Neuronal stem cell (in vitro differentiated cells): Measurements from ENCODE around the gene MKLN1.

Source experiments
- DNase-seq: peaks from one replicate; pipeline ENCODE4 v3.0.0-alpha.2; 2013; ENCODE audit warnings: low spot score
- H2AFZ ChIP-seq: one replicate; pipeline ENCODE4 v1.6.1; 2013; ENCODE audit warnings: mild to moderate bottlenecking, low read length, inconsistent platforms
- H2AK5ac ChIP-seq: 2 replicates; pipeline ENCODE4 v1.6.1; 2013; ENCODE audit warnings: low read depth, mild to moderate bottlenecking, inconsistent platforms, low read length, moderate library complexity, mixed read lengths
- H2BK120ac ChIP-seq: 2 replicates; pipeline ENCODE4 v1.6.1; 2013; ENCODE audit warnings: low read depth, mild to moderate bottlenecking, inconsistent platforms, low read length, moderate library complexity, mixed read lengths
- H2BK12ac ChIP-seq: one replicate; pipeline ENCODE4 v1.6.1; 2013; ENCODE audit warnings: low read length, inconsistent platforms
- H2BK15ac ChIP-seq: 2 replicates; pipeline ENCODE4 v1.6.1; 2013; ENCODE audit warnings: mild to moderate bottlenecking, low read length, inconsistent platforms, mixed read lengths
- H2BK5ac ChIP-seq: one replicate; pipeline ENCODE4 v1.6.1; 2013; ENCODE audit warnings: inconsistent platforms, mild to moderate bottlenecking, low read length, moderate library complexity
- H3K14ac ChIP-seq: one replicate; pipeline ENCODE4 v1.6.1; 2013; ENCODE audit warnings: low read length, inconsistent platforms
- H3K18ac ChIP-seq: 2 replicates; pipeline ENCODE4 v1.6.1; 2013; ENCODE audit warnings: low read length, inconsistent platforms
- H3K23ac ChIP-seq: 2 replicates; pipeline ENCODE4 v1.6.1; 2013; ENCODE audit warnings: low read depth, mild to moderate bottlenecking, mixed read lengths, low read length, inconsistent platforms; ENCODE audit not compliant: poor library complexity
- H3K27ac ChIP-seq: replicated peaks from 3 replicates; pipeline ENCODE4 v1.5.1; 2013; ENCODE audit warnings: low read length, inconsistent platforms
- H3K27me3 ChIP-seq, 3 experiments: 2 replicates each; pipeline ENCODE4 v1.6.1; 2013; ENCODE audit warnings: low read length in 3 of 3, mild to moderate bottlenecking in 2 of 3, inconsistent platforms in 1 of 3, low read depth in 1 of 3, mixed read lengths in 1 of 3, moderate library complexity in 1 of 3; ENCODE audit not compliant: control insufficient read depth in 3 of 3, insufficient read depth in 3 of 3
- H3K36me3 ChIP-seq, 2 donors: replicated peaks in 1 of 2; 2 replicates each; pipeline ENCODE4 v1.6.1; 2013; ENCODE audit warnings: low read length in 2 of 2; ENCODE audit not compliant: control insufficient read depth in 2 of 2, insufficient read depth in 2 of 2
- H3K4ac ChIP-seq: 2 replicates; pipeline ENCODE4 v1.6.1; 2013; ENCODE audit warnings: inconsistent platforms, mild to moderate bottlenecking, low read length, moderate library complexity
- H3K4me1 ChIP-seq, 2 donors: 1 replicate in 1 of 2; 2 replicates in 1 of 2; pipeline ENCODE4 v1.6.1; 2013; ENCODE audit warnings: low read length in 2 of 2, low read depth in 1 of 2; ENCODE audit not compliant: control insufficient read depth in 2 of 2, insufficient read depth in 1 of 2
- H3K4me2 ChIP-seq: one replicate; pipeline ENCODE4 v1.6.1; 2013; ENCODE audit warnings: mild to moderate bottlenecking, low read length, inconsistent platforms; ENCODE audit not compliant: insufficient read depth, poor library complexity, severe bottlenecking
- H3K4me3 ChIP-seq, 2 donors: 2 replicates each; pipeline ENCODE4 v1.5.1; 2013; ENCODE audit warnings: low read length in 2 of 2, mild to moderate bottlenecking in 2 of 2, inconsistent platforms in 1 of 2, moderate library complexity in 1 of 2
- H3K79me1 ChIP-seq: one replicate; pipeline ENCODE4 v1.6.1; 2013; ENCODE audit warnings: low read depth, mild to moderate bottlenecking, inconsistent platforms, low read length, moderate library complexity
- H3K9ac ChIP-seq: one replicate; pipeline ENCODE4 v1.6.1; 2013; ENCODE audit warnings: mild to moderate bottlenecking, low read depth, low read length, inconsistent platforms; ENCODE audit not compliant: poor library complexity
- H3K9me3 ChIP-seq, 2 donors: replicated peaks in 1 of 2; 2 replicates each; pipeline versions ENCODE3 to v1.6.1; 2013; ENCODE audit warnings: low read length in 2 of 2, mild to moderate bottlenecking in 2 of 2, inconsistent platforms in 1 of 2, low read depth in 1 of 2, mixed read lengths in 1 of 2, moderate library complexity in 1 of 2; ENCODE audit not compliant: control insufficient read depth in 2 of 2, insufficient read depth in 1 of 2
- H4K8ac ChIP-seq: one replicate; pipeline ENCODE4 v1.6.1; 2013; ENCODE audit warnings: low read depth, mild to moderate bottlenecking, inconsistent platforms, low read length, moderate library complexity
- H4K91ac ChIP-seq: one replicate; pipeline ENCODE4 v1.6.1; 2013; ENCODE audit warnings: low read length, low read depth, mild to moderate bottlenecking, inconsistent platforms; ENCODE audit not compliant: poor library complexity
- WGBS, 2 donors: extraction: QIAGEN DNeasy Blood & Tissue Kit; methylation state at CpG; one replicate each; pipeline ENCODE4 v1.1.7; 2013; ENCODE audit warnings: missing lambda C conversion rate in 2 of 2, mixed read lengths in 1 of 2; ENCODE audit not compliant: insufficient read length in 2 of 2, insufficient replicate concordance in 1 of 2; ENCODE audit errors: extremely low coverage in 2 of 2; 5-methylcytosine and 5-hydroxymethylcytosine counted together

MKLN1 gene

DNA sequence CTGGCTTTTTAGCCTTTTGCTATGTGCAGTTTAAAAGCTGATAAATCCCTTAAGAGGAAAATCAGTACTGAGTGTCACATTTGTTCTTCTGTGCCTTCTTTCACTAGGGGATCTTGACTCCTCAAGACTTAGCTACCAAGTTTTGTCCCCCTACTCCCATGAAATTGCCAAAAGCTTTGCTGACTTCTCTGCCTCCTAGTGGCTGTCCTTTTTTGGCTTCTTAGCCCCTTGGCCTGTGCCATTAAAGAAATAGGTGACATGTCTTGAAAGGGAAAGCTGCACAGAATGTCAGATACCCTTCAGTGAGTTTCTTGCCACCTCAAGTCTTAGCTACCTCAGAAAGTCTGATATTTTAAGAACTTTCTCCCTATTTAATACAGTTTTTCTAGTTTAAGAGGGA is 10.5 kb downstream of the MKLN1 start:
- Histone ChIP-seq H3K4me2 (no peak overlapping the region), H3K14ac (no peak overlapping the region), H3K27ac (no peak overlapping the region), H3K18ac (no peak overlapping the region), H2BK15ac (no peak overlapping the region), H3K9me3 (peaks cover 4 to 50% of the 10 kb centered on the region in 2 donors), H2BK120ac (no peak overlapping the region), H3K9ac (no peak overlapping the region), H2AK5ac (no peak overlapping the region), H3K4me1 (no peaks in the 10 kb centered on the region), H3K27me3 (no peaks in the 10 kb centered on the region), H3K23ac (no peak overlapping the region), H2BK5ac (no peak overlapping the region), H4K91ac (no peak overlapping the region), H2AFZ (no peak overlapping the region), H3K79me1 (peaks cover 4% of the 10 kb centered on the region), H3K4me3 (no peak overlapping the region), H4K8ac (no peak overlapping the region), H2BK12ac (no peak overlapping the region), H3K4ac (no peak overlapping the region), H3K36me3 (peaks cover 0 to 11% of the 10 kb centered on the region in 2 donors)
- DNase-seq, result no peak

DNA sequence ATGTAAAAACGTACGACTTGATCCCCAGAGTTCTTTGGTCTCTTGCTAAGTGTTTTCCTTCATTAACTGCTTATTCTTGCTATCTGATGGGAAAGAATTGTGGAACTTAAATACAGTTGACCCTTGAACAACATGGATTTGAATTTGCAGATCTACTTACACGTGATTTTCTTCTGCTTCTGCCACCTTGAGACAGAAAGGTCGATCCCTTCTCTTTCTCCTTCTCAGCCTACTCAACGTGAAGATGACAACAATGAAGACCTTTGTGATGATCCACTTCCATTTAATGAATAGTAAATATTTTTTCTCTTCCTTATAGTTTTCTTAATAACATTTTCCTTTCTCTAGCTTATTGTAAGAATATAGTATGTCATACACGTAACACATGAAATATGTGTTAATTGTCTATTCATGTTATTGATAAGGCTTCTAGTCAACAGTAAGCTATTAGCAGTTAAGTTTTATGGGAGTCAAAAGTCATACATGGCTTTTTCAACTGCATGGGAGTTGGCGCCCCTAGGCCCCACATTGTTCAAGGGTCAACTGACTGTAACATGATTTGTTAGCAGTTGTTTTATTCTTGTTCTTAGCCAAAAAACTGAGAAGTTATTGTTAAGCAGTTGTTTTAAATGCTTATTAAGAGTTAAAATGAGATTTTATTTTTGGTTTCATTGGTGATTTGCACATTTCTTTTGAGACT is 11.2 kb downstream of the MKLN1 start:
- no peak for DNase-seq
- H4K91ac ChIP-seq, result no peak overlapping the region
- peaks cover 4 to 49% of the 10 kb centered on the region in 2 donors for H3K9me3 ChIP-seq
- no CpG with 5 or more reads among the region's 7 CpGs for WGBS, 2 donors
- no peak overlapping the region for H2BK15ac ChIP-seq
- no peak overlapping the region for H2AFZ ChIP-seq
- H3K23ac ChIP-seq, result no peak overlapping the region
- no peak overlapping the region for H3K18ac ChIP-seq
- H2BK12ac ChIP-seq, result no peak overlapping the region
- no peaks in the 10 kb centered on the region for H3K4me1 ChIP-seq
- H3K4me2 ChIP-seq, result no peak overlapping the region
- H3K27me3 ChIP-seq, result no peaks in the 10 kb centered on the region
- H3K4ac ChIP-seq, result no peak overlapping the region
- no peak overlapping the region for H2BK120ac ChIP-seq
- H3K36me3 ChIP-seq, result peaks cover 0 to 9% of the 10 kb centered on the region in 2 donors
- H2BK5ac ChIP-seq, result no peak overlapping the region
- H3K9ac ChIP-seq, result no peak overlapping the region
- H3K14ac ChIP-seq, result no peak overlapping the region
- peaks cover 4% of the 10 kb centered on the region for H3K79me1 ChIP-seq
- H2AK5ac ChIP-seq, result no peak overlapping the region
- H3K27ac ChIP-seq, result no peak overlapping the region
- no peak overlapping the region for H4K8ac ChIP-seq
- H3K4me3 ChIP-seq, result no peak overlapping the region

DNA sequence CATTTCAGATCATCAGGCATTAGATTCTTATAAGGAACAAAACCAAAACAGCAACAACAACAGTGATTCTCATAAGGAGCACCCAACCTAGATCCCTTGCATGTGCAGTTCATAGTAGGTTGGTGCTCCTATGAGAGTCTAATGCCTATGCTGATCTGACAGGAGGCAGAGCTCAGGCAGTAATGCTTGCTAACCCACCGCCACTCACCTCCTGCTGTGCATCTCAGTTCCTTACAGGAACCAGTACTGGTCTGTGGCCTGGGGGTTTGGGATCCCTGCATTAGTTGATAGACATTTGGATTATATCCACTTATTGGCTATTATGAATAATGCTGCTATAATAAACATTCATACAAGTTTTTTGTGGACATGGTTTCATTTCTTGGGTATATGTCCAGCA is 14.0 kb downstream of the MKLN1 start:
- H3K9me3 ChIP-seq, result peaks cover 2 to 35% of the 10 kb centered on the region in 2 donors
- no peak overlapping the region for H4K8ac ChIP-seq
- H2AK5ac ChIP-seq, result no peak overlapping the region
- no peaks in the 10 kb centered on the region for H3K27me3 ChIP-seq
- WGBS, 2 donors, result no CpG with 5 or more reads among the region's 1 CpG
- no peak overlapping the region for H3K9ac ChIP-seq
- no peaks in the 10 kb centered on the region for H3K4me1 ChIP-seq
- no peak for DNase-seq
- H3K4me3 ChIP-seq, result no peak overlapping the region
- H3K23ac ChIP-seq, result no peak overlapping the region
- H2BK120ac ChIP-seq, result no peak overlapping the region
- no peak overlapping the region for H2AFZ ChIP-seq
- H3K18ac ChIP-seq, result no peak overlapping the region
- H3K27ac ChIP-seq, result no peak overlapping the region
- H3K79me1 ChIP-seq, result peaks cover 5% of the 10 kb centered on the region
- no peak overlapping the region for H3K14ac ChIP-seq
- no peak overlapping the region for H3K4ac ChIP-seq
- no peak overlapping the region for H2BK12ac ChIP-seq
- peaks cover 0 to 9% of the 10 kb centered on the region in 2 donors for H3K36me3 ChIP-seq
- no peak overlapping the region for H2BK5ac ChIP-seq
- no peak overlapping the region for H4K91ac ChIP-seq
- no peak overlapping the region for H2BK15ac ChIP-seq
- H3K4me2 ChIP-seq, result no peak overlapping the region

DNA sequence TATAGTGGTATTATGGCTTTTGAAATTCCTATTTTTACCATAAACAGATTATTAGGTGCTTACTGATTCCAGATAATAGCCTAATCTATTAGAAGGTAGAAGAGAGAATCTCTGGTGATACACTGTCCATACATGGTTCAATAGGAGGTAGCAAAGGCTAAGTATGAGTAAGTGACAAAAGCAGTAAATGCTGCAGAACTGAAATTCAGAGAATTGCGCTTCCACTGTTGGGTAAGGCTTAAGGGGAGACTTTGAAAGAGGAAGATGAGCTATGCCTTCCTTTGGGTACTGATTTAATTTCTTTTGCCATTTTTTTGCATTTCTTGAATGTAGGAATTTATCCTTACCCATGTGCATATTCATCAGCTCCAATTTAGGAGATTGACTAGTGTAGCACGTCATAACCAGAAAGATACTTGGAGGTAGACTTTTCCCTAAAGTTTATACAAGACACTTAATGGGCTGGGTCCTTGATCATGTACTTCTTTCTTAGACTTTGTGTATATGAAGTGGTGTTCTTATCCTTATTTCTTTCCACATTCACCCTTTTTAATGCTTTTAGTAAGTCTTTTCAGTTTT is 15.3 kb downstream of the MKLN1 start:
- Histone ChIP-seq H3K79me1 (peaks cover 5% of the 10 kb centered on the region), H3K4ac (no peak overlapping the region), H4K8ac (no peak overlapping the region), H2BK12ac (no peak overlapping the region), H3K14ac (no peak overlapping the region), H2BK15ac (no peak overlapping the region), H3K9ac (no peak overlapping the region), H2AK5ac (no peak overlapping the region), H3K27ac (no peak overlapping the region), H3K4me2 (no peak overlapping the region), H3K9me3 (peaks cover 2 to 27% of the 10 kb centered on the region in 2 donors), H3K23ac (no peak overlapping the region), H3K4me1 (peaks cover 0 to 4% of the 10 kb centered on the region in 2 donors), H3K27me3 (no peaks in the 10 kb centered on the region), H3K4me3 (no peak overlapping the region), H2BK120ac (no peak overlapping the region), H3K18ac (no peak overlapping the region), H2BK5ac (no peak overlapping the region), H3K36me3 (peaks cover 0 to 9% of the 10 kb centered on the region in 2 donors), H2AFZ (no peak overlapping the region), H4K91ac (no peak overlapping the region)
- DNase-seq, result no peak
- no CpG with 5 or more reads among the region's 2 CpGs for WGBS, 2 donors
